BLaER1 treated with 17β-estradiol and CSF1 and Interleukin-3, amounts not matched to agents 10 nM and 100 nM (cell line): ENCODE results near the gene COL17A1.

Source experiments
- H3K27ac ChIP-seq, 11 experiments: shearing (Covaris generic); formaldehyde crosslinking; 2 replicates each; pipeline ENCODE4 v1.8.1; 2022
- H3K27me3 ChIP-seq, 11 experiments: shearing (Covaris generic); formaldehyde crosslinking; 2 replicates each; pipeline ENCODE4 v1.8.1; 2022
- H3K36me3 ChIP-seq, 11 experiments: shearing (Covaris generic); formaldehyde crosslinking; 2 replicates each; pipeline ENCODE4 v1.8.1; 2022
- H3K4me1 ChIP-seq, 10 experiments: shearing (Covaris generic); formaldehyde crosslinking; 2 replicates each; pipeline ENCODE4 v1.8.1; 2022
- H3K4me2 ChIP-seq, 11 experiments: shearing (Covaris generic); formaldehyde crosslinking; 2 replicates each; pipeline ENCODE4 v1.8.1; 2022
- H3K4me3 ChIP-seq, 10 experiments: shearing (Covaris generic); formaldehyde crosslinking; 2 replicates each; pipeline ENCODE4 v1.8.1; 2022
- H3K9ac ChIP-seq, 11 experiments: shearing (Covaris generic); formaldehyde crosslinking; 2 replicates each; pipeline ENCODE4 v1.8.1; 2022
- H3K9me3 ChIP-seq, 11 experiments: shearing (Covaris generic); formaldehyde crosslinking; replicated peaks in 1 of 11; 2 replicates each; pipeline ENCODE4 v1.8.1; 2022
- H4K20me1 ChIP-seq, 11 experiments: shearing (Covaris generic); formaldehyde crosslinking; 2 replicates each; pipeline ENCODE4 v1.8.1; 2022
- Cebpa-rat ChIP-seq, 11 experiments: shearing (Covaris generic); IDR thresholded peaks; 2 replicates each; pipeline ENCODE4 v1.8.1; 2022

Gene COL17A1

DNA sequence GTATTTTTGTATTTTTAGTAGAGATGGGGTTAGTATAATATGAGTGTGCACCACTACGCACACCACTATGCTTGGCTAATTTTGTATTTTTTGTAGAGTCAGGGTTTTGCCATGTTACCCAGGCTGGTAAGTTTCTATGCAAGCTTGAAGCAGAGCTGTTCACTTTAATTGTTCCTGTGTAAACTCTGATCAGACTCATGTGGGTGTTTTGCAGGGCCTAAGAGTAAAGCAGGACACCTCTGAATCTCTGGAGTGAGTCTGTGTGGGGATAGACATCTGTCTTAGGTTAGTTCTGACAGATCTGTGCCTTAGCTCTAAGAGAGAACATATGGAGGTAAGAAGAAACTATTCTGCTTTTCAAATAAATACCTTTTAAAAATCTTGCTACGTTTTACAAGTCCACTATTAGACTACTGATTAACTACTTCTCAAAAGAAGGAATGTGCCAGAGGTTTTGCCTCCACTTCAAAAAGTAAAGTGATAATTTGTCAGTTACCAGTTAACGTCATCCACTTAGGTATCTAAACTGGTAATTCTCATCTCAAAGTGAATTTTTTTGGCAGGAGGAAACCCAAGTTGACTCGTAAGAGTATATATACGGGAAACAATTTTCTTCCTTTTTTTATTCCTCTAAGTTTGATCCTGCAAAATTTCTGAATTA lies 1.1 kb downstream of the COL17A1 start:
- H4K20me1 ChIP-seq, result no peaks in the 10 kb centered on the region
- no peaks in the 10 kb centered on the region for H3K36me3 ChIP-seq
- no peak overlapping the region for H3K4me3 ChIP-seq
- H3K4me1 ChIP-seq, result no peaks in the 10 kb centered on the region
- H3K27ac ChIP-seq, result no peak overlapping the region
- no peak for TF ChIP-seq Cebpa-rat (IDR thresholded peaks at IDR 0.05)
- no peak overlapping the region for H3K4me2 ChIP-seq
- H3K9me3 ChIP-seq, result no peaks in the 10 kb centered on the region
- no peaks in the 10 kb centered on the region for H3K27me3 ChIP-seq
- H3K9ac ChIP-seq, result no peak overlapping the region

- Histone ChIP-seq H3K9ac (no peak overlapping the region), H3K4me1 (no peaks in the 10 kb centered on the region), H3K36me3 (no peaks in the 10 kb centered on the region), H3K9me3 (no peaks in the 10 kb centered on the region), H3K27ac (no peak overlapping the region), H3K27me3 (no peaks in the 10 kb centered on the region), H3K4me3 (no peak overlapping the region), H3K4me2 (no peak overlapping the region), H4K20me1 (no peaks in the 10 kb centered on the region)
- no peak for TF ChIP-seq Cebpa-rat (IDR thresholded peaks at IDR 0.05)
These were observed 3.7 kb downstream of the COL17A1 start for GRCh38 chr10:104081998-104082397.

- no peaks in the 10 kb centered on the region for H3K36me3 ChIP-seq
- H3K4me2 ChIP-seq, result no peak overlapping the region
- no peaks in the 10 kb centered on the region for H3K9me3 ChIP-seq
- H3K4me1 ChIP-seq, result no peaks in the 10 kb centered on the region
- no peak overlapping the region for H3K27ac ChIP-seq
- no peak overlapping the region for H3K9ac ChIP-seq
- TF ChIP-seq Cebpa-rat (IDR thresholded peaks at IDR 0.05), result no peak
- no peak overlapping the region for H3K4me3 ChIP-seq
- H3K27me3 ChIP-seq, result no peaks in the 10 kb centered on the region
- H4K20me1 ChIP-seq, result no peaks in the 10 kb centered on the region
These were observed 4.9 kb downstream of the COL17A1 start for GRCh38 chr10:104080762-104081161.

GRCh38 chr10:104077663-104078151 lies 8.0 kb downstream of the COL17A1 start:
- Histone ChIP-seq H3K9ac (no peak overlapping the region), H3K4me2 (no peak overlapping the region), H4K20me1 (no peaks in the 10 kb centered on the region), H3K36me3 (no peaks in the 10 kb centered on the region), H3K27me3 (no peaks in the 10 kb centered on the region), H3K4me1 (no peaks in the 10 kb centered on the region), H3K9me3 (no peaks in the 10 kb centered on the region), H3K4me3 (no peak overlapping the region), H3K27ac (no peak overlapping the region)
- TF ChIP-seq Cebpa-rat (IDR thresholded peaks at IDR 0.05), result no peak

- H4K20me1 ChIP-seq, result no peaks in the 10 kb centered on the region
- H3K27ac ChIP-seq, result no peak overlapping the region
- no peak overlapping the region for H3K4me3 ChIP-seq
- no peak for TF ChIP-seq Cebpa-rat (IDR thresholded peaks at IDR 0.05)
- no peaks in the 10 kb centered on the region for H3K4me1 ChIP-seq
- no peaks in the 10 kb centered on the region for H3K9me3 ChIP-seq
- H3K4me2 ChIP-seq, result no peak overlapping the region
- no peak overlapping the region for H3K9ac ChIP-seq
- H3K27me3 ChIP-seq, result no peaks in the 10 kb centered on the region
- H3K36me3 ChIP-seq, result no peaks in the 10 kb centered on the region
These were observed 8.4 kb downstream of the COL17A1 start for GRCh38 chr10:104077247-104077646.

GRCh38 chr10:104076743-104077160 lies 8.9 kb downstream of the COL17A1 start:
- H3K4me1 ChIP-seq, result no peaks in the 10 kb centered on the region
- no peak overlapping the region for H3K4me2 ChIP-seq
- no peaks in the 10 kb centered on the region for H3K36me3 ChIP-seq
- no peak for TF ChIP-seq Cebpa-rat (IDR thresholded peaks at IDR 0.05)
- no peaks in the 10 kb centered on the region for H3K9me3 ChIP-seq
- no peak overlapping the region for H3K9ac ChIP-seq
- no peaks in the 10 kb centered on the region for H3K27me3 ChIP-seq
- no peak overlapping the region for H3K4me3 ChIP-seq
- no peaks in the 10 kb centered on the region for H4K20me1 ChIP-seq
- no peak overlapping the region for H3K27ac ChIP-seq

DNA sequence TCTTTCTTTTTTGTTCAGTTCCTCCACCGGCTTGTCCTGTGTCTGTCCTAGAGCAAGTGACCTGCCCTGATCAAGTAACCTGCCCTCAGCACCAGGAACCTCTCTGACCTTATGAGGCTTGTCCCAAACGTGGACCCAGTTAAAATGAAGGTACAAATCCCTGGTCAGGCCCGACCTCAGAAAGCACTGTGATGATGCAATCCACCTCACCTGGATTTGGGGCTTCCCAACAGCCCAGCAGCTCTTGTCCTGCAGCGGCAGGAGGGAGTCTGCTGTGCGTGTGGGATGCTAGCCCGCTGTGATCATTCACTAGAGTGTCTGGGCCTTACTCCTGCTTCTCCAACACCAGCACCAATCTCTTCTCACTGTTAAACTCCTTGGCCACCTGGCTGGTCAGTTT lies 11.2 kb downstream of the COL17A1 start:
- no peaks in the 10 kb centered on the region for H3K36me3 ChIP-seq
- H4K20me1 ChIP-seq, result no peaks in the 10 kb centered on the region
- no peaks in the 10 kb centered on the region for H3K27me3 ChIP-seq
- no peak overlapping the region for H3K9ac ChIP-seq
- no peaks in the 10 kb centered on the region for H3K9me3 ChIP-seq
- no peak overlapping the region for H3K4me2 ChIP-seq
- no peak overlapping the region for H3K27ac ChIP-seq
- H3K4me3 ChIP-seq, result no peak overlapping the region
- TF ChIP-seq Cebpa-rat (IDR thresholded peaks at IDR 0.05), result 0 out of 22 replicates have a peak, but pooled peaks of 1 of the 11 experiments have one; percentile 8
- peaks cover 0 to 5% (median 1%) of the 10 kb centered on the region in 10 experiments; a peak in 9 of 20 replicates for H3K4me1 ChIP-seq

GRCh38 chr10:104072786-104073185 lies 12.9 kb downstream of the COL17A1 start:
- Histone ChIP-seq H3K27me3 (no peaks in the 10 kb centered on the region), H3K4me2 (no peak overlapping the region), H3K9me3 (no peaks in the 10 kb centered on the region), H3K4me1 (peaks cover 0 to 12% (median 4%) of the 10 kb centered on the region in 10 experiments; a peak in 9 of 20 replicates), H4K20me1 (no peaks in the 10 kb centered on the region), H3K36me3 (no peaks in the 10 kb centered on the region), H3K9ac (no peak overlapping the region), H3K4me3 (no peak overlapping the region), H3K27ac (no peak overlapping the region)
- TF ChIP-seq Cebpa-rat (IDR thresholded peaks at IDR 0.05), result no peak

GRCh38 chr10:104069613-104070012 lies 16.1 kb downstream of the COL17A1 start:
- Histone ChIP-seq H3K9me3 (no peaks in the 10 kb centered on the region), H3K27me3 (no peaks in the 10 kb centered on the region), H3K27ac (no peak overlapping the region), H3K36me3 (no peaks in the 10 kb centered on the region), H3K4me3 (no peak overlapping the region), H3K9ac (no peak overlapping the region), H3K4me2 (peak overlapping the region in 7 of 11 experiments; percentile 5 to 55 (median 38); a peak in 9 of 22 replicates), H4K20me1 (no peaks in the 10 kb centered on the region), H3K4me1 (peaks cover 0 to 12% (median 4%) of the 10 kb centered on the region in 10 experiments; a peak in 9 of 20 replicates)
- no peak for TF ChIP-seq Cebpa-rat (IDR thresholded peaks at IDR 0.05)

GRCh38 chr10:104067525-104067924 lies 18.2 kb downstream of the COL17A1 start:
- H3K4me3 ChIP-seq, result no peak overlapping the region
- peaks cover 0 to 12% (median 4%) of the 10 kb centered on the region in 10 experiments; a peak in 9 of 20 replicates for H3K4me1 ChIP-seq
- H3K27ac ChIP-seq, result no peak overlapping the region
- H3K27me3 ChIP-seq, result no peaks in the 10 kb centered on the region
- H3K4me2 ChIP-seq, result no peak overlapping the region
- H3K36me3 ChIP-seq, result no peaks in the 10 kb centered on the region
- H3K9me3 ChIP-seq, result no peaks in the 10 kb centered on the region
- no peak for TF ChIP-seq Cebpa-rat (IDR thresholded peaks at IDR 0.05)
- no peaks in the 10 kb centered on the region for H4K20me1 ChIP-seq
- no peak overlapping the region for H3K9ac ChIP-seq
